Peyer's patch (tissue), 4 donors: Measurements from ENCODE around the gene ADD2. TPM values are rescaled to one million over a fixed set of nuclear protein-coding genes. Genes with fewer than 3 reads are reported as not detected.

Source experiments
- DNase-seq, 3 donors: peaks; one replicate each; pipeline ENCODE4 v3.0.0-alpha.2; 2017 to 2019
- H3K27ac ChIP-seq, 4 donors: fragments of 200-600 bp; sonication (generic); one replicate each; pipeline ENCODE4 v1.5.1; 2016 to 2019
- H3K27me3 ChIP-seq, 2 donors: fragments of 200-600 bp; sonication (generic); one replicate each; pipeline ENCODE4 v1.5.1; 2019
- H3K36me3 ChIP-seq, 3 donors: fragments of 200-600 bp; sonication (generic); one replicate each; pipeline ENCODE4 v1.5.1; 2016 to 2019
- H3K4me1 ChIP-seq, 4 donors: fragments of 200-600 bp; sonication (generic); one replicate each; pipeline ENCODE4 v1.5.1; 2016 to 2019
- H3K4me3 ChIP-seq, 4 donors: fragments of 200-600 bp; sonication (generic); 1 replicate in 3 of 4; 2 replicates in 1 of 4; pipeline ENCODE4 v1.5.1; 2016 to 2019; ENCODE audit warnings: mild to moderate bottlenecking in 1 of 4
- H3K9me3 ChIP-seq, 4 donors: fragments of 200-600 bp; sonication (generic); one replicate each; pipeline ENCODE4 v1.5.1; 2016 to 2019; ENCODE audit warnings: mild to moderate bottlenecking in 1 of 4
- CTCF ChIP-seq, 6 experiments: fragments of 450-650 bp in 4 of 6; fragments of 200-600 bp in 2 of 6; sonication (generic) in 1 of 6; IDR thresholded peaks; one replicate each; pipeline ENCODE4 v1.5.1; 2017 to 2019; ENCODE audit warnings: antibody characterized with exemption in 6 of 6, mild to moderate bottlenecking in 3 of 6, moderate library complexity in 1 of 6
- POLR2A ChIP-seq, 2 donors: fragments of 450-650 bp; IDR thresholded peaks; one replicate each; pipeline ENCODE4 v1.5.1; 2017; ENCODE audit warnings: antibody characterized with exemption in 2 of 2, mild to moderate bottlenecking in 2 of 2, moderate library complexity in 2 of 2
- total RNA-seq, 4 donors: library from RNA; depleted of rRNA; stranded (reverse); fragments of >200 nt; gene quantifications; one replicate each; pipeline ENCODE4 v1.1.0, GENCODE V29; 2016

Gene ADD2
- total RNA-seq, 4 donors from 2014 or later: 0.28 to 14.0 (median 1.7) TPM; not detected in 1

GRCh38 chr2:70789304-70790135 lies 21.5 kb upstream of the ADD2 start:
- Histone ChIP-seq H3K4me1 (peaks cover 0 to 16% (median 0%) of the 10 kb centered on the region in 4 donors), H3K36me3 (no peaks in the 10 kb centered on the region), H3K27me3 (peaks cover 0 to 7% of the 10 kb centered on the region in 2 donors), H3K9me3 (no peaks in the 10 kb centered on the region), H3K27ac (no peak overlapping the region), H3K4me3 (peak overlapping the region in 2 of 4 donors; percentile 3 to 30)
- DNase-seq: peak; percentile 30 to 62 (median 55)
- no peak for TF ChIP-seq POLR2A (IDR thresholded peaks at IDR 0.05)
- peak in 4 of 6 experiments; percentile 25 to 40 (median 33) for TF ChIP-seq CTCF (IDR thresholded peaks at IDR 0.05)

- Histone ChIP-seq H3K27ac (no peak overlapping the region), H3K9me3 (no peaks in the 10 kb centered on the region), H3K36me3 (no peaks in the 10 kb centered on the region), H3K27me3 (peaks cover 0 to 4% of the 10 kb centered on the region in 2 donors), H3K4me3 (no peak overlapping the region), H3K4me1 (peaks cover 0 to 10% (median 0%) of the 10 kb centered on the region in 4 donors)
- TF ChIP-seq POLR2A (IDR thresholded peaks at IDR 0.05) (no peak), CTCF (IDR thresholded peaks at IDR 0.05) (peak in 3 of 6 experiments; percentile 8 to 21 (median 21))
- DNase-seq: no peak
Observed at GRCh38 chr2:70785137-70785911, 17.3 kb upstream of the ADD2 start.

GRCh38 chr2:70784320-70784719 lies 16.3 kb upstream of the ADD2 start:
- no peak for DNase-seq
- no peaks in the 10 kb centered on the region for H3K4me1 ChIP-seq
- H3K4me3 ChIP-seq: no peak overlapping the region
- no peaks in the 10 kb centered on the region for H3K9me3 ChIP-seq
- H3K27ac ChIP-seq: no peak overlapping the region
- TF ChIP-seq POLR2A (IDR thresholded peaks at IDR 0.05): no peak
- no peak for TF ChIP-seq CTCF (IDR thresholded peaks at IDR 0.05)
- no peaks in the 10 kb centered on the region for H3K36me3 ChIP-seq
- no peaks in the 10 kb centered on the region for H3K27me3 ChIP-seq

- no peak for TF ChIP-seq CTCF (IDR thresholded peaks at IDR 0.05)
- TF ChIP-seq POLR2A (IDR thresholded peaks at IDR 0.05): no peak
- no peak for DNase-seq
- Histone ChIP-seq H3K4me1 (no peaks in the 10 kb centered on the region), H3K4me3 (no peak overlapping the region), H3K36me3 (no peaks in the 10 kb centered on the region), H3K9me3 (no peaks in the 10 kb centered on the region), H3K27ac (no peak overlapping the region), H3K27me3 (no peaks in the 10 kb centered on the region)
Observed at GRCh38 chr2:70779911-70780545, 12.0 kb upstream of the ADD2 start.

- H3K36me3 ChIP-seq: no peaks in the 10 kb centered on the region
- no peaks in the 10 kb centered on the region for H3K9me3 ChIP-seq
- no peak overlapping the region for H3K4me3 ChIP-seq
- no peak for TF ChIP-seq POLR2A (IDR thresholded peaks at IDR 0.05)
- no peak for TF ChIP-seq CTCF (IDR thresholded peaks at IDR 0.05)
- no peaks in the 10 kb centered on the region for H3K4me1 ChIP-seq
- no peak for DNase-seq
- no peak overlapping the region for H3K27ac ChIP-seq
- H3K27me3 ChIP-seq: no peaks in the 10 kb centered on the region
Observed at GRCh38 chr2:70779491-70779890, 11.5 kb upstream of the ADD2 start.
